ENCODE measurements around the gene ST3GAL4.

The ST3GAL4 gene

DNA sequence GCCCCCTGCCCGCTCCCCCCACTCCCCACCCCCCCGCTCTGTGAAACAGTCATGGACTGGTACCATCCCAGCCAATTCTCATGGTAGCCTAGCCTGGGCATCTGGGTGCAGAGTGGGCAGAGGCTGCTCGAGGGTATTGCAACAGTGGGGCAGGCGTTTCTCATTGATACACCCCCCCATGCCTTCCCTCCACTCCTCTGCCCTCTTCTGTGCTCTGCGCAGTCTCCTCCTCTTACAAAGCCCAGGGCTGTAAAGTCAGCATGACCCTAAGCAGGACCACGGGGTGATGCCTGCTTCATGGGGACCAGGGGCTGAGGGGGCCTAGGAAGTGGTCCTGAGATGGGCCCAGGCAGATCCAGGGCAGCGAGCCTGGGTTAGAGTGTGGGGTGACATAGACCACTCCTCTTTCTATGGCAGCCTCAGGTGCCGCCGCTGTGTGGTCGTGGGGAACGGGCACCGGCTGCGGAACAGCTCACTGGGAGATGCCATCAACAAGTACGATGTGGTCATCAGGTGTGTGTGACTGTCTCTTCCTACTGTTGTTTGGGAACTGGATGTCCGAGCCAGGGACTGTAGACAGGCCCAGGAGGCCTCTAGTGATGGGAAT lies 52.3 kb downstream of the ST3GAL4 start:
- peaks cover 9% of the 10 kb centered on the region for H3K36me3 Mint-ChIP-seq
- H3K4me1 Mint-ChIP-seq (ENCODE audit: low read depth) = no peaks in the 10 kb centered on the region
- H3K27ac Mint-ChIP-seq = no peak overlapping the region
- no peak overlapping the region for H3K4me3 Mint-ChIP-seq
- H3K27me3 Mint-ChIP-seq = no peaks in the 10 kb centered on the region
- H3K9me3 Mint-ChIP-seq (ENCODE audit: low read depth) = no peaks in the 10 kb centered on the region

DNA sequence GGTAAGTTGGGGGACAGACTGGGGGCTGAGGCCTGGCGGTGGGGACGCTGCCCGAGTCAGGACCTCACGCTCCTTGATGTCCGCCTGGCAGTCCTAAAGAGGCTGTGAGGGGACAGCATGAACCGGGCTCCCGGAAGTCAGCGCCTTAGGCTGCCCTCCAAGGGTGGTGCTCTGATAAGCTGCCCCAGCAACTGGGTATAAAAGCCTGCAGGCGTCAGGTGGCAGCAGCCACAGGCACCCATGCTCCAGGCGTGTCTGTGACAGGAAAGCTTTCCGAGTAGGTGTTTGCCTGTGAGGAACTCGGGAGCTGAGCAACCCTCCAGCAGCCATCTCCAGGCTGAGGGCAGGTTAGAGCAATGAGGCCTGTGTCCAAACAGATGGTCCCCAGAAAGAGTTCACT lies 53.0 kb downstream of the ST3GAL4 start:
- Mint-ChIP-seq H3K27me3 (no peaks in the 10 kb centered on the region), H3K9me3 (ENCODE audit: low read depth) (no peaks in the 10 kb centered on the region), H3K36me3 (peaks cover 9% of the 10 kb centered on the region), H3K27ac (no peak overlapping the region), H3K4me3 (no peak overlapping the region), H3K4me1 (ENCODE audit: low read depth) (no peaks in the 10 kb centered on the region)

DNA sequence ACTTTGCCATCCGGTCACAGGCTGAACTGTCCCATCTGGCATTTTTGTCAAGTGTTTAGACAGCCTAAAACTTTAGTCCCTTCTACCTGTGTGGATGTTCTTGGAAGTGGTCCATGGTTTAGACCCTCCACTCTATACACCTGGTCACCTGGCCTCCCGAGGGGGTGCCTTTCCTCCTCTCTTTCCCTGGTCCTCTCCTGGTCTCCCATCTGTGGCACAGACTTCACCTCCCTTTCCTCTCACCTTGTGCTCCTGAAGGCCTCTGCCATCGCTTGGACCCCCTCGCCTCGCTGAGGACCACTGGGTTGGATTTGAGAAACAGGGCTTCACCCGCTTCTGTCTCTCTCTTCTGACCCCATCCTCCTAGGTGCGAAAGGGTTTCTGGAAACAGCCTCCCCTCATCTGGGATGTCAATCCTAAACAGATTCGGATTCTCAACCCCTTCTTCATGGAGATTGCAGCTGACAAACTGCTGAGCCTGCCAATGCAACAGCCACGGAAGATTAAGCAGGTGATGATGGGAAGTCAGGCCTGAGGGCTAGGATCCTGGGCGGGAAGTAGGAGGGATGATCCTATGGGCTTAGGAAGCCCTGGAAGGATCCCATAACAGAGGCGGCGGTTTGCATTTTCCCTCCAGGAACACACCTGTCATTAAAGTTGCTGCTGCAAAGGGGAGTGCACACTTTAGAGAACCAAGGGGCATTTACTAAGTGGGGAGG lies 53.6 kb downstream of the ST3GAL4 start:
- H3K27me3 Mint-ChIP-seq = no peaks in the 10 kb centered on the region
- H3K27ac Mint-ChIP-seq = no peak overlapping the region
- no peak overlapping the region for H3K4me3 Mint-ChIP-seq
- H3K4me1 Mint-ChIP-seq (ENCODE audit: low read depth) = no peaks in the 10 kb centered on the region
- H3K9me3 Mint-ChIP-seq (ENCODE audit: low read depth) = no peaks in the 10 kb centered on the region
- peaks cover 9% of the 10 kb centered on the region for H3K36me3 Mint-ChIP-seq

DNA sequence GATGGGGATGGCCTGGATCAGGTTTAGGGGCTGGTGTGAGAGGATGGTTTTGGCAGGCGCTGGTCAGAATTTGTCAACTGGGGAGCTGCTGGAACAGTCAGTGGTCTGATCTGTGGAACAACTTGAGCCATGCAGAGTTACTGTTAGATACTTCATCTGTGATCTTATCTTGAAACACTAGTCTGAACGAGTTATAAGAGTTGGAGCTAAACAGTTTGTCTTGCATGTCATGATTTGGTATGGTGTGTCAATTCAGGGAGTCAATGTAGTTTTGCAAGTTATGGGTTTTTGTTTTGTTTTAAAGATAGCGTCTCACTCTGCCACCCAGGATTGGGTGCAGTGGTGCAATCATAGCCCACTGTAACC lies 54.1 kb downstream of the ST3GAL4 start:
- Mint-ChIP-seq H3K9me3 (ENCODE audit: low read depth) (no peaks in the 10 kb centered on the region), H3K4me3 (no peak overlapping the region), H3K36me3 (peaks cover 9% of the 10 kb centered on the region), H3K27ac (no peak overlapping the region), H3K27me3 (no peaks in the 10 kb centered on the region), H3K4me1 (ENCODE audit: low read depth) (no peaks in the 10 kb centered on the region)

DNA sequence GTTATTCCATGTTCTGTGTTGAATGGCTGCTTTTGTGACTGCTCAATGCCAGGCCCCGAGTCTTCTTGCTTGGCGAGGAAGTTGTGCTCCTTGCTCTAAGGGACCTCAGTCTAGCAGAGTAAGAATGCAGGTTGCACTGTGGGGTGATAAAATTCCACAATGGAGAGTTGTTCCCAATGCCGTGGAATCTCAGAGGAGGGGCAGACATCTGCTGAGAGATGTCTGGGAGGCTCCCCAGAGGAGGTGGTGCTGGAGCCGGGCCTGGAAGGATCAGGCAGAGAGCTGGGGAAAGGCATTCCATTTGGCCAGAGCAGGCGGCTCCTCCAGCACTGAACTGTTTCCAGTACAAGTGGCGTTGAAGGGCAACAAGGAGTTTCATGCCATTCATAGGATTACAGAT lies 55.2 kb downstream of the ST3GAL4 start:
- no peaks in the 10 kb centered on the region for H3K27me3 Mint-ChIP-seq
- H3K27ac Mint-ChIP-seq = no peak overlapping the region
- no peak overlapping the region for H3K4me3 Mint-ChIP-seq
- peaks cover 1% of the 10 kb centered on the region for H3K4me1 Mint-ChIP-seq (ENCODE audit: low read depth)
- H3K36me3 Mint-ChIP-seq = peaks cover 9% of the 10 kb centered on the region
- no peaks in the 10 kb centered on the region for H3K9me3 Mint-ChIP-seq (ENCODE audit: low read depth)

DNA sequence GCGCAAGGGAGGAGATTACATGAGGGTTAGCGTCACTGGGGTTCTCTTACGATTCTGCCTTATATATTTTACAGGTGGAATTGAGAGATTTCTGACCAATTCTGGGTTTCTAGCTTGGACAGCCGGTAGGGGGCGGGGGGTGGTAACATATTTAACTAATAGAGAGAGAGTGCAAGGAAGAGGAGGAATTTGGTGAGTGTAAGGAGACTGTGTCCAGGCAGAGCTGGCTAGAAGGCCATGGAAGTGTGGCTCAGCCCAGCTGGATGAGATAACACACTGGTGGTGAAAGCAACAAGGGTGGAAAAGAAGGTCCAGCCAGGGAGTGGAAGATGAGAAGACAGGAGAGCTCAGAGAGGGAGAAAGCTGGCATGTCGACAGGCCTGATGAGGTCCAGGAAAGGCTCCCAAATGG lies 56.5 kb downstream of the ST3GAL4 start:
- H3K27me3 Mint-ChIP-seq = no peaks in the 10 kb centered on the region
- peaks cover 9% of the 10 kb centered on the region for H3K36me3 Mint-ChIP-seq
- peaks cover 9% of the 10 kb centered on the region for H3K4me1 Mint-ChIP-seq (ENCODE audit: low read depth)
- no peak overlapping the region for H3K4me3 Mint-ChIP-seq
- no peak overlapping the region for H3K27ac Mint-ChIP-seq
- H3K9me3 Mint-ChIP-seq (ENCODE audit: low read depth) = no peaks in the 10 kb centered on the region

DNA sequence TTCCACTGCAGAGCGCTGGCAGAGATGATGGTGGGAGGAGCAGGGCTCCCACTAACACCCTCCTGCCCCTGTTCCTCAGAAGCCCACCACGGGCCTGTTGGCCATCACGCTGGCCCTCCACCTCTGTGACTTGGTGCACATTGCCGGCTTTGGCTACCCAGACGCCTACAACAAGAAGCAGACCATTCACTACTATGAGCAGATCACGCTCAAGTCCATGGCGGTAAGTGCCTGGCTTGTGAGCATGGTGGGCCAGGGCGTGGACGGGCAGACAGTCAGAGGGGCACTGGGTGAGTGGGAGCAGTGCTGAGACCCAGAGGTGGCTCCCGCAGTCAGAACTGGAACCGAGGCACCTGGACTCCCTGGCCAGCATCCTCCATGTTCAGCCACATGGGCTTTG lies 57.9 kb downstream of the ST3GAL4 start:
- no peaks in the 10 kb centered on the region for H3K27me3 Mint-ChIP-seq

DNA sequence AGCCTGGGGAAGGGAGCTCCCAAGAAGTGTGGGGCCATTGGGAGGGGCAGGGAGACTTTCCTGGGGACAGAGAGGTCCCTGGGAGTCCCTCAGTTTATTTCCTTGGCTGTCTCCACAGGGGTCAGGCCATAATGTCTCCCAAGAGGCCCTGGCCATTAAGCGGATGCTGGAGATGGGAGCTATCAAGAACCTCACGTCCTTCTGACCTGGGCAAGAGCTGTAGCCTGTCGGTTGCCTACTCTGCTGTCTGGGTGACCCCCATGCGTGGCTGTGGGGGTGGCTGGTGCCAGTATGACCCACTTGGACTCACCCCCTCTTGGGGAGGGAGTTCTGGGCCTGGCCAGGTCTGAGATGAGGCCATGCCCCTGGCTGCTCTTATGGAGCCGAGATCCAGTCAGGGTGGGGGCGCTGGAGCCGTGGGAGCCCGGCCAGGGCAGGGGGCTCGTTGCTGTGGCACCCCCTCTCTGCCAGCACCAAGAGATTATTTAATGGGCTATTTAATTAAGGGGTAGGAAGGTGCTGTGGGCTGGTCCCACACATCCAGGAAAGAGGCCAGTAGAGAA lies 58.4 kb downstream of the ST3GAL4 start:
- peaks cover 9% of the 10 kb centered on the region for H3K4me1 Mint-ChIP-seq (ENCODE audit: low read depth)
- peaks cover 9% of the 10 kb centered on the region for H3K36me3 Mint-ChIP-seq
- no peaks in the 10 kb centered on the region for H3K9me3 Mint-ChIP-seq (ENCODE audit: low read depth)
- no peak overlapping the region for H3K4me3 Mint-ChIP-seq
- no peaks in the 10 kb centered on the region for H3K27me3 Mint-ChIP-seq
- H3K27ac Mint-ChIP-seq = no peak overlapping the region

More for the DNA sequence above, 57.9 kb downstream of the ST3GAL4 start:
- Mint-ChIP-seq H3K4me1 (ENCODE audit: low read depth) (peaks cover 9% of the 10 kb centered on the region), H3K4me3 (no peak overlapping the region), H3K36me3 (peaks cover 9% of the 10 kb centered on the region), H3K27ac (no peak overlapping the region), H3K9me3 (ENCODE audit: low read depth) (no peaks in the 10 kb centered on the region)

DNA sequence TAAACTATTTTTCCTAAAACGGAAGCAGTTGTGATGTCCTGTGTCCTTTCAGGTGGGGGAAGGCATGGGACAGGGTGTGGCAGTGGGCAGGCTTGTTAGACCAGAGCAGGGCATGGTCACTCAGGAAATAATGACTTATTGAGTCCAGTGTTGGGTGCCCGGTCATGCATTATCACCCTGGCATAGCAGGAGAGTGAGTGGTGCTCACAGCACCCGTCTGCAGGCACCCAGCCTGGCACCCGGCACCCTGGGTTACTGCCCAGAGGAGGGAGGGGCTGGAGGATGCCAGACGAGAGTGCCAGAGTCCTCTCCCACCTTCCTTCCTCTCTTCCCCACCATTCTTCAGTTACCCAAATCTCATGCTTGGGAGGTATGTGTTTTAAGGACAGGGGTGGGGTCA lies 59.1 kb downstream of the ST3GAL4 start:
- Mint-ChIP-seq H3K27me3 (no peaks in the 10 kb centered on the region), H3K27ac (no peak overlapping the region), H3K36me3 (peaks cover 5% of the 10 kb centered on the region), H3K4me3 (no peak overlapping the region), H3K9me3 (ENCODE audit: low read depth) (no peaks in the 10 kb centered on the region), H3K4me1 (ENCODE audit: low read depth) (peaks cover 9% of the 10 kb centered on the region)

DNA sequence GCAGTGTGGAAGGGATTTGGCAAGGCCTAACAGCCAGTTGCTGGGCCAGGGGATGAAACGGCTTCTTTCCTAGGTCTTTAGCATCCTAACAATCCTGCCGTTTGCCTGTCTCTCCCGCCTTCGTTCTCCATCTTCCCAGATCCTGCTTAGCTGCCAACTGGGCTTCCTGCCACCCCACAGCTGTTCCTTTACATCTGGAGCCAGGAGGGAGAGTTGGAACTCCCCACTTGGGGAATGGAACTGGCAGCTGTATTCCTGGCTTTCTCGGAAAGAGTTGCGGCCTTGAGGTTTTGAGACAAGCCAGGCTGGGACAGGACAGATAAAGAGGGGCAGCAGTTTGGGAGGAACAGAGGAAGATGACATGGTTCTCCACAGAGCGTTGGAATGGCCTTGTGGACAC lies 59.6 kb downstream of the ST3GAL4 start:
- Mint-ChIP-seq H3K4me1 (ENCODE audit: low read depth) (peaks cover 10% of the 10 kb centered on the region), H3K36me3 (peaks cover 3% of the 10 kb centered on the region), H3K9me3 (ENCODE audit: low read depth) (no peaks in the 10 kb centered on the region), H3K27me3 (no peaks in the 10 kb centered on the region), H3K27ac (no peak overlapping the region), H3K4me3 (no peak overlapping the region)

DNA sequence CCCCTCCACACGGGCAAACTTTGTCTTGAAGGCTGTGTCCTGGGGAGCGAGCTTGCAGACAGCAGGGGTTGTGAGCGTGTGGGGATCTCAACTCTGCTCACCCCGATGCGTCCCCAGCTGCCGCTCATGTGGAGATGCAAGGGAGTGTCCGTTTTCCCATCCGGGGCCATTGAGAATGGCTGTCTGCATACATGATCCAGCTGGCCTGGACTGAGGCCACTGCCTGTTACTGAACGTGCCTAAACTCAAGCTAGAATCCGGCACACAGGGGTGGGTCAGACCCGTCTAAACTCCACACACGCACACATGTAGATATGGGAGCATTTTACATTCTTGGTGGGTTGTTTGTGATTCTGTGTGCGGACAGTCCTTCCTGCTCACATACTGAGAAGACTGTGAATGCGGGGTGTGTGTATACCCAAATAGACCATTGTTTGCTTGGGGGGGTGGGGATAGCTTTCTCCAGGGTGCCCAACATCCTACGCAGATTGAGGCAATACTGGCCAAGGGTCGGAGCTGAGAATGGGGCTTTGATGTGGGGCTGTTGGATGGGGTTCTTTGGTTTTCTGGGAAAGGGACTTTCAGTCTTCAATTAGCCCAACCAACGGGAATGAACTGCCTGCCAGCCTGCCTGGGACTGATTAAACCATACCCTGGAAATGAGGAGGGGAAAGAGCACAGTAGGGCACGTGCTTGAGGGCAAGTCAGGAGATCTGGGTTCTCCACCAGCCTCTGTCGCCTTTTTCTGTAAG lies 60.4 kb downstream of the ST3GAL4 start:
- Mint-ChIP-seq H3K36me3 (peaks cover 3% of the 10 kb centered on the region), H3K4me1 (ENCODE audit: low read depth) (peaks cover 12% of the 10 kb centered on the region), H3K27ac (no peak overlapping the region), H3K4me3 (peak overlapping the region; percentile 56), H3K9me3 (ENCODE audit: low read depth) (no peaks in the 10 kb centered on the region), H3K27me3 (no peaks in the 10 kb centered on the region)

DNA sequence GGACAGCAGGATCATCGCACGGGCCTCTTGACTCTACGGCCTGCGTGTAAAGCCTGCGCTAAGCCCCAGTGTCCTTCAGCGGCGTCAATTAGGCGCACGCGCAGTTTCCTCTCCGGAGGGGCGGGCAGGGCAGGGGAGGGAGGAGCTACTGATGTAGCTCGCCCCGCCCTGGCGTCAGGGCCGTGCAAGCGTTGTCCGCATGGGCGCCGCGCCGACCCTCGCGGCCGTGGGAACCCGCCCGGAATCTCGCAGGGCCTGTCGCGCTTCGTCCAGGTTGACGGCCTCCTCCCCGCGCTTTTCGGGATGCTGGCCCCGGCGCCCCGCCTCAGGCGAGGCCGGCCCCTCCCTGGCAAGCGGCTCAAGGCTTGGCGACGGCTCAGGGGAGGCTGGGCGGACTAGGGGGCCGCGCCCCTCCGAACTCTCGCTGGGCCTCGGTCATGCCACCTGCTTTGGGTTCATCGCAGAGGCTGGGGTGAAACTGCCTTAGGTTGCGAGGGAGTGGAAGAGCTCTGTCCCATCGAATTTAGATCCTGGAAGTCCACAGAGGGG lies 61.1 kb downstream of the ST3GAL4 start:
- Mint-ChIP-seq H3K27ac (no peak overlapping the region), H3K9me3 (ENCODE audit: low read depth) (no peaks in the 10 kb centered on the region), H3K4me3 (peak overlapping the region; percentile 56), H3K36me3 (peaks cover 3% of the 10 kb centered on the region), H3K4me1 (ENCODE audit: low read depth) (peaks cover 12% of the 10 kb centered on the region), H3K27me3 (no peaks in the 10 kb centered on the region)

DNA sequence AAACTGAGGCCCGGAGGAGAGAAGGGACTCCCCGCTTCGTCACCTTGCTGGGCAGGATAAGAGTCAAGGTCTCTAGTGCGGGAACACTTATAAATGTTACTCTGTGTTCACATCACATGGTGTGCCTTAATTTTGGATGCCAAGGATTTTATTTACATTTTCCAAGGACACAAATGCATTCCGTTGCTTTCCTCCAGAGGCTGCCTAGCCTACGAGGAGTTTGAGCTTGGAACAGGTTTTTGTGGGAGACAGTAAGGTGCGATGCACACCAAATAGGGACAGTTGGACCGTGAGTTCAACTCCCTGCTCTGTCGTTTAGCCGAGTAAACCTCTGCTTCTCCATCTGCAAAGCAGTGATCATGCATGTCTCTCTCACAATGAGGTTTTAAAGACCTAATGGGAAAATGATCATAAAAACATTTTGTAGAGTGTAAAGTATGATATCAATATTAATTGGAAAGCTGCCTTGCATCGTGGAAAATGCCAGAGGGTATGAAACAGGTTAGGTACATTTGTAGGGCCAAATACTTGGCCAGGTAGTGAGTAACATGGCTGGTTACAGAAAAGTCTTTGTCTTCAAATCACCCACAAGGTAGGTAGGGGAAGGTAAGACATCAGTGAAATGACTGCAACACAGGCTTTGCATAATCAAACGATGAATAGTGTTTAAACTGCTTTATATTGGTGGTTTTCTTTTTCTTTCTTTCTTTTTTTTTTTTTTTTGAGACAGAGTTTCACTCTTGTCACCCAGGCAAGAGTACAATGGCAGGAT lies 61.8 kb downstream of the ST3GAL4 start:
- peak overlapping the region; percentile 6 for H3K27ac Mint-ChIP-seq
- H3K4me3 Mint-ChIP-seq = peak overlapping the region; percentile 53
- no peaks in the 10 kb centered on the region for H3K9me3 Mint-ChIP-seq (ENCODE audit: low read depth)

DNA sequence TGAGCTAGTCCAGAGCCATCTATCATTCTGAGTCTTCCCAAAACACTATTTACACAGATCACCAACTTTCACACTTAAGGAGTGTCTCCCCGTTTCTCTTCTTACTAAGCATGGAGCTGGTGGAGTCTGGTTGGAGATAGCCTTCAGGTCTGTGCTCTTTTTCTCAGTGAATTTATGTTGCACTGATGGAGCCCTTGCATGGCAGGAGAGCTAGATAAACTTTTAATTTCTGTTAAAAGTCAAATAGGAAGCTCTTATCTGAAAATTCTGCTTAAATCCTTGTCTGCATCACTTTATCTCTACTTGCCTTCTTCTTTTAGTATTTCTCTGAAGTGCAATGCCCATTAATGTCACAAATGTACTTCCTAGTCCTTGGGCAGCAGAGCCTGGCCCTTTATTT lies 63.4 kb downstream of the ST3GAL4 start:
- H3K36me3 Mint-ChIP-seq = no peaks in the 10 kb centered on the region
- peaks cover 2% of the 10 kb centered on the region for H3K27me3 Mint-ChIP-seq
- no peaks in the 10 kb centered on the region for H3K9me3 Mint-ChIP-seq (ENCODE audit: low read depth)
- peaks cover 12% of the 10 kb centered on the region for H3K4me1 Mint-ChIP-seq (ENCODE audit: low read depth)
- no peak overlapping the region for H3K4me3 Mint-ChIP-seq
- H3K27ac Mint-ChIP-seq = no peak overlapping the region

More for the DNA sequence above, 61.8 kb downstream of the ST3GAL4 start:
- Mint-ChIP-seq H3K4me1 (ENCODE audit: low read depth) (peaks cover 12% of the 10 kb centered on the region), H3K36me3 (no peaks in the 10 kb centered on the region), H3K27me3 (peaks cover 2% of the 10 kb centered on the region)

Measured in activated naive CD8-positive, alpha-beta T cell (primary cell).